ENCODE measurements around the gene ACADS.

Gene ACADS

DNA sequence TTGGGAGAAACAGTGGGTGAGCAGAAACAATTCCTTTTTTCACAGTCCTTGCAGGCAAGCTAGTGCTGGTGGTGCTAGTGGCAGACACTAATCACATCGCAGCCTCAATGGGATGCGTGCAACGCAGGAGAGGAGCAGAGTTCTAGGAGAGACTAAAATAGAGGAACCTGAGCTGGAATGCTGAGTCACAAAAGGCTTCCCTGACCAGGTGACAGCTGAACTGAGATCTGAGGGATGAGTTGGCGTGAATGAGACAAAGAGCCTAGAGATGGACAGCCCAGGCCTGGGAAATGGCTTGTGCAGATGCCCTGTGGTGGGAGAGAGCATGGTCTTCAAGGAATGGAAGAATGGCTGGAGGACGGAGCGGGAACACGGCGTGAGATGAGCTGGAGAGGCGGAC lies 25.8 kb downstream of the ACADS start:
- POLR2A ChIA-PET, result no interaction called here
- CTCF ChIA-PET, result interaction anchor here (0.8 kb wide), 1 partner anchor 40 kb away, joined by 3 read pairs; no protein-coding TSS in a partner anchor
- DNase-seq (ENCODE audit: low read depth, low spot score), result no peak
- TF ChIP-seq CTCF (IDR thresholded peaks at IDR 0.05; ENCODE audit: insufficient read depth, low read length, missing control alignments), result no peak
- no peak overlapping the region for H3K4me3 ChIP-seq (ENCODE audit: low read depth, low read length)

GRCh38 chr12:120754792-120755191 lies 29.2 kb downstream of the ACADS start:
- no peak for TF ChIP-seq CTCF (IDR thresholded peaks at IDR 0.05; ENCODE audit: insufficient read depth, low read length, missing control alignments)
- H3K4me3 ChIP-seq (ENCODE audit: low read depth, low read length), result no peak overlapping the region
- ChIA-PET CTCF (no interaction called here), POLR2A (no interaction called here)
- no peak for DNase-seq (ENCODE audit: low read depth, low spot score)

DNA sequence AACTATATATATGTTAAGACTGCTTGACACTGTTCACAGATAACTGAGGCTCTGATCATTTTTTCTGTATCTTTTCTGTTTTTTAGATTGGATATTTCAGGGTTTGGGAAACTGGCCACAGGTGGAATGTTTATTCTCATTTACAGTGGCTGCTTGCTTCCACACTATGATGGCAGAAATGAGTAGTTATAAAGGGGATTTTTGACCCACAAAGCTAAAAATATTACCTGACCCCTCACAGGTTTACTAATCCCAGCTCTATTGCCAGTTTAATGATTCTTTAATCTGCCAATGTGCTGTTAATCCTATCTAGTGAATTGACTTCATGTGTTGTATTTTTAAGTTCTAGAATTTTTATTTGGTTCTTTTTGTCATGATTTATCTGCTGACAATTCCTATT lies 29.6 kb downstream of the ACADS start:
- ChIA-PET POLR2A (no interaction called here), CTCF (no interaction called here)
- DNase-seq (ENCODE audit: low read depth, low spot score), result no peak
- TF ChIP-seq CTCF (IDR thresholded peaks at IDR 0.05; ENCODE audit: insufficient read depth, low read length, missing control alignments), result no peak
- no peak overlapping the region for H3K4me3 ChIP-seq (ENCODE audit: low read depth, low read length)

DNA sequence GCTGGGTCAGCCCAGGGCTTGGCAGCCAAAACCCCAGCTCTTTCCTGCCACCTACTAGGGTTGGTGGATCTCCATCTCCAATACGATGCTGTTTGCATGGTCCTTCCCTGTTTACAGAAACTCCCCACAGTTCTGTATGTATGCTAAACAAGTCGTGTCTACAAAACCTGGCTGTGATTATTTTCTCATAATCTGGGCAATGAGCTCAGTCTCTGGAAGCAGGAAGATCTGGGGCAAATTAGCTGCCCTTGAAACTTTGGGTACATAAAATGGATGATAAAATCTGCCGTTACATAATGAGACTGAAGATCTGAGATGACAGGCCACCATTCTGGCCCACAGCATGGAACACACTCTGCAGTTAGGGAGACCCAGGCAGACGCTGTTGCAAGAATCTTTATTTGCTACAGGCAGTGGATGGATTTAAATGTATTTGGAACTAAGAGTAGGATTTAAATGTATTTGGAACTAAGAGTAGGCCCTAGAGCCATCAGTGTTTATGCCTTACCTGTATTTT lies 31.7 kb downstream of the ACADS start:
- no peak for TF ChIP-seq CTCF (IDR thresholded peaks at IDR 0.05; ENCODE audit: insufficient read depth, low read length, missing control alignments)
- CTCF ChIA-PET, result interaction anchor here (1.5 kb wide), 1 partner anchor 41 kb away, joined by 4 read pairs; no protein-coding TSS in a partner anchor
- POLR2A ChIA-PET, result no interaction called here

GRCh38 chr12:120757949-120758348 lies 32.3 kb downstream of the ACADS start:
- POLR2A ChIA-PET, result no interaction called here
- CTCF ChIA-PET, result interaction anchor here (1.5 kb wide), 1 partner anchor 40 kb away, joined by 4 read pairs; no protein-coding TSS in a partner anchor
- no peak for TF ChIP-seq CTCF (IDR thresholded peaks at IDR 0.05; ENCODE audit: insufficient read depth, low read length, missing control alignments)
- H3K4me3 ChIP-seq (ENCODE audit: low read depth, low read length), result no peak overlapping the region
- DNase-seq (ENCODE audit: low read depth, low spot score), result no peak

More for the DNA sequence above, 31.7 kb downstream of the ACADS start:
- DNase-seq (ENCODE audit: low read depth, low spot score), result no peak
- H3K4me3 ChIP-seq (ENCODE audit: low read depth, low read length), result no peak overlapping the region

DNA sequence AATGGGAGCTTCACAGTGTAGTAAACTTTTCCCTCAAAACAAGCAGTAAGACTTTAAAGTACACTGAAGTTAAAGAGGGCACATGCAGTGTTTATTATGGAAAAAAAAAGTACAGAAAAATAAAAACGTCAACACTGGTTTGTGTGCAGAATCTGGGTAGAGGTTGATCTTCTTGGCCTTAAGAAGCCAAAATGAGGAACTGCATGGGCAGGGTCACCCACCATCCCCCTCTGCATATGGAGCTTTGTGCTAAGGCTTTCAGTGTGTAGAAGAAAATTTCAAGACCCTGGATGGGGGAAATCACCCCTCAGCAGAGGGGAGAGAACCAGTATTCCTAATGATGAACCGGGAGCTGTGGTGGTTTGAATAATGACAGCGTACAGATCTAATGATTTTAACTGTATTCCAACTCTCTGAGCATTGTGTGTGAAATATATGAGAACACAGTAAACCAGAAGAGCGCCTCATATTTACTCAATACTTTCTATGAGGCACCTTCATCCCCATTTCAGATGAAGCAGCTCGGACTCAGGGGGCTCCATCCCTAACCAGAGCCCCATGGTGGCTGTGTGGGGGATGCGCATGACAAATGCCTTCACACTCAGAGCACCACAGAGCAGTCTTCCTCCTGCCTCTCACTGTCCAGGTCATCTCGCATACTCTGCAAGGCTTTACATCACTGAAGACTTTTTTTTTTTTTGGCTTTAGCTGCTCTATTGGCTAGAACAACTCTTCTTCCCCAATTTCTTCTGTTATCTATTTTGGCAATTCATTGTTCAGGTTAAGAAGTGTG lies 33.4 kb downstream of the ACADS start:
- H3K4me3 ChIP-seq (ENCODE audit: low read depth, low read length), result no peak overlapping the region
- no peak for DNase-seq (ENCODE audit: low read depth, low spot score)
- ChIA-PET POLR2A (no interaction called here), CTCF (interaction anchor here (0.8 to 1.0 kb wide), 2 partner anchors 222 to 301 kb away, joined by 3 read pairs; no protein-coding TSS in a partner anchor)
- no peak for TF ChIP-seq CTCF (IDR thresholded peaks at IDR 0.05; ENCODE audit: insufficient read depth, low read length, missing control alignments)

Data from AG04449 (cell line).